ENCODE measurements around the gene GPR31. TPM values are rescaled to one million over a fixed set of nuclear protein-coding genes. Genes with fewer than 3 reads are reported as not detected.

GPR31 gene
- polyA plus RNA-seq, 1 donor, result not detected

GRCh38 chr6:167139761-167140160 is 18.0 kb downstream of the GPR31 start:
- no peak for DNase-seq (ENCODE audit: low read depth)

- no peak for DNase-seq (ENCODE audit: low read depth)
Measured at GRCh38 chr6:167137881-167138280, 19.9 kb downstream of the GPR31 start.

GRCh38 chr6:167137081-167137480 is 20.7 kb downstream of the GPR31 start:
- DNase-seq (ENCODE audit: low read depth), result no peak

- no peak for DNase-seq (ENCODE audit: low read depth)
Measured at GRCh38 chr6:167136376-167136775, 21.4 kb downstream of the GPR31 start.

- no peak for DNase-seq (ENCODE audit: low read depth)
Measured at GRCh38 chr6:167134448-167135328, 23.1 kb downstream of the GPR31 start.

GRCh38 chr6:167130712-167131684 is 26.8 kb downstream of the GPR31 start:
- DNase-seq (ENCODE audit: low read depth), result no peak

GRCh38 chr6:167130008-167130677 is 27.6 kb downstream of the GPR31 start:
- no peak for DNase-seq (ENCODE audit: low read depth)

GRCh38 chr6:167129562-167129961 is 28.2 kb downstream of the GPR31 start:
- no peak for DNase-seq (ENCODE audit: low read depth)

- DNase-seq (ENCODE audit: low read depth), result no peak
Measured at GRCh38 chr6:167129159-167129558, 28.6 kb downstream of the GPR31 start.

GRCh38 chr6:167127785-167128531 is 29.8 kb downstream of the GPR31 start:
- no peak for DNase-seq (ENCODE audit: low read depth)

- no peak for DNase-seq (ENCODE audit: low read depth)
Measured at GRCh38 chr6:167125855-167126349, 31.9 kb downstream of the GPR31 start.

- DNase-seq (ENCODE audit: low read depth), result no peak
Measured at GRCh38 chr6:167125410-167125809, 32.4 kb downstream of the GPR31 start.

- DNase-seq (ENCODE audit: low read depth), result no peak
Measured at GRCh38 chr6:167124753-167125152, 33.0 kb downstream of the GPR31 start.

- no peak for DNase-seq (ENCODE audit: low read depth)
Measured at GRCh38 chr6:167122827-167123657, 34.7 kb downstream of the GPR31 start, which contains the start of gene CCR6. Gene CCR6 (plus strand): TSS chr6:167123096. CDS start chr6:167136135, 13,039 bp downstream.

GRCh38 chr6:167122041-167122826 is 35.5 kb downstream of the GPR31 start:
- no peak for DNase-seq (ENCODE audit: low read depth)

GRCh38 chr6:167121335-167121841 is 36.4 kb downstream of the GPR31 start:
- no peak for DNase-seq (ENCODE audit: low read depth)

- DNase-seq (ENCODE audit: low read depth), result no peak
Measured at GRCh38 chr6:167120583-167120903, 37.2 kb downstream of the GPR31 start.

- DNase-seq (ENCODE audit: low read depth), result no peak
Measured at GRCh38 chr6:167119670-167120582, 37.9 kb downstream of the GPR31 start.

Measured in forelimb muscle (tissue), 1 donor.